ENCODE measurements around the gene ADGRA1.
"Not testable (repeated sequence)": the region's sequence is repeated elsewhere in the genome, so short reads cannot be mapped to it uniquely, and the experiment has no call there.

Gene ADGRA1

GRCh38 chr10:133087679-133088178 is at the start of gene ADGRA1:
Gene ADGRA1 (plus strand): TSS chr10:133087924. CDS start chr10:133088910, 986 bp downstream.
- no peak for DNase-seq

DNA sequence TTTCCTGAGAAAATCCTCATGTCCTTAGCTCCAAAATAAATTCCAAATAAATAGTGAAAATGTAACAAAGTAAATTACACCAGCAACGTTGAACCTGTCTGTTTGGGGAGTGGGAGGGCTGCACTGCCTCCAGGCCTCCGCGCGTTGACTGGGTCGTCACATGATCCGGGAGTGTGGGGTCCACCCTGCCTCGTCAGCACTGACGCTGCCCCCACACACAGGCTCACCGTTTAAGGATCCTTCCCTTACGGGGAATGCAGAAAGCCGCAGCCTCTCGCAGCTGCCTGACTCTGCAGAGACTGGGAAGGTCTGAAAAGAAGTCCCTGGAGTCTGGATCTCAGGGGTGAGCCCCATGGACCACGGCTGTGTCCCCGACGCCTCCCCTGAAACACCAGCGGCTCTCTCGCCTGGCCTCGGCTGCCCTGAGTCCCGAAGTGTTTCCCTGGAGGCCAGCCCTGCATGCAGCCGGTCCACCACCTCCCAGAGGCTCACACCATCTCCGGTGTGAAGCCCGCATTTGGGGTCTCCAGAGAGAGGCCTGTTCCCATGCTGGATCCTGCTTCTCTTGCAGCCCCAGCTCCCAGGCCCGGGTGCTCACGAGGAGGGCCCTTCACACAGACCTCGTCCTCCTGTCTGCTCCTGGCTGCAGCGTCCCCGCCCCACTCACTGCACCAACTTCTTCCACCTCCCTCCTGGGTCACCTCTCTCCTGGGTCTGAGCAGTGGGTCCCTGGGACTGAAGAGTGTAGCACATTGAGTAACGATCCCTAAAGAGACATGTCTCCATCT is 49.5 kb upstream of the ADGRA1 start:
- no peak for DNase-seq

DNA sequence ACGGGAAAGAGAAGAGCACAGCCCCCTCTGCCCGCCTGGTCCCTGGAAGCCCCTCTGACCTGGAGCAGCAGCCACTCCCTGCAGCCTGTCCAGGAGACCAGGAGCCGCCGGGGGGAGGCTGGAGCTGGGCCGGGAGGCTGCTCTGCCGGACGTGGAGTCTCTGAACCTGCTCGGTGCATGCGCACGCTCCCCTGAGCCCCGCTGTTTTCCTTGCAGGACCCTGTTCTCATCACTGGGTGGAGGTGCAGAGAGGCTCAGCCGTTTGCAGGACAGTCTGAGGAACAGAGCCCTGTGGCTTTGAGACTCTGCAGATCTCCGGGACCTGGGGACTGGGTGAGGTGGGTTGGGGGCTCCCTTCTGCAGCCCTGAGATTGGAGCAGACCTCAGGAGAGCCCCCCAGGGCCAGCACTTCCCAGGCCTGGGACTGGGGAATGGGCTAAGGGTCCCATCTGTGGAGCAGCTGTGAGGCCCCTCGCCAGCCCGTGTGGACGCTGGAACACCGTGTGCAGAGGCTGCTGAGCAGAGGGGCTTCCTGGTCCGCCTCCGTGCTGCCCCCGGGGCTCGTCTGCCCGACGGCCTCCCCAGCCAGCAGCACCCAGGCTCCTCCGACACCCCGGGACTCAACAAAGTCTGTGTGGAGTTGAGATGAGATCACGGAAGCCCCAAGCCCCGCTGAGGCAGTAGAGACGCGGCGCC is 48.5 kb upstream of the ADGRA1 start:
- DNase-seq: no peak

DNA sequence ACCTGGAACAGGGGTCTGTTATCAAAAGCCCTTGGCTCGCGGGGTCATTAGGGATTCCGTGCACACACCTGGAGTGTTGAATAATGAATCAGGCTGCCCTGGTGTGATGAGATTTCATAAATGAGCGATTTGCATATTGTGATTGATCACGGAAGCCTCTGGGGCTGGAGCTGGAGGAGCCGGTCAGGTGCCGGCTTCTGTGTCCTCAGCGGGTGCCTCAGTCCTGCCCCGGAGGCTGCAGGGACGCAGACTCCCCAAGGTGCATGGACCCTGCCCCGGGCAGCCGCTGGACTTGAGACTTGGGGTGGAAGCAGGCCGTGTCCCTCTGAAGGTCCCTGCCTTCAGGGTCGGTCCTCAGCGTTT is 47.9 kb upstream of the ADGRA1 start:
- DNase-seq: no peak

DNA sequence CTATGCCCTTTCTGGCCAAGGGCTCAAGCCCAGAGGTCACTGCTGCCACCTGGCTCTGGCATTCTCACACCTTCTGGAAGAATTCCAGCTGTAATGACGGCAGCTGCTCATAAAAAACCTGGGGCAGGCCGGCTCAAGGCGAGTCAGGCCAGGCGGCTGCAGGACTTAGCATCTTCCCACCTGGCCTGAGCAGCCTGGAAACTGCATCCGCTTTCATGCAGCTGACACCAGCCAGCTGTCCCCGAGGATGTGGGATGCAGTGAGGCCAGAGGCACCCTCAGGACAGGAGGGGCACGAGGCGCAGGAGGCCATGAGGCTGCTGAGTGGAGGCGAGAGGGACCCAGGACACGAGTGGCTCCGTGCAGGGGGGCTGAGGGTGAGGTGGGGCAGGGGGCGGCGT is 47.5 kb upstream of the ADGRA1 start:
- no peak for DNase-seq

DNA sequence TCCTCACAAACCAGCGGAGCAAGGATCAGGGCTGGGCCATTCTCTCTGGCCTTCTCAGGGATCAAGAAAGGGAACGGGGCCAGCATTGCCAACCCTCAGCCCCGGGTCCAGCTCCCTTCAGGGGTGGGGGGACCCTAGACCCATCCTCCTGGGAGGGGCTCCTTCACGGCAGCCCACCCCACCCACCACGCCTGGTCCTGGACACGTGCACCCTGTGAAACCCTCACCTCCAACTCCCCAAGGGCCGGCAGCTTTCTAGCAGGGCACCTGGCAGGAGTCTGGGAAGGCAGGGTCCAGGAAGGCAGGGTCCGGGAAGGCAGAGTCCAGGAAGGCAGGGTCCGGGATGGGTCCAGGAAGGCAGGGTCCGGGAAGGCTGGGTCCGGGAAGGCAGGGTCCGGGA is 46.6 kb upstream of the ADGRA1 start:
- no peak for DNase-seq

DNA sequence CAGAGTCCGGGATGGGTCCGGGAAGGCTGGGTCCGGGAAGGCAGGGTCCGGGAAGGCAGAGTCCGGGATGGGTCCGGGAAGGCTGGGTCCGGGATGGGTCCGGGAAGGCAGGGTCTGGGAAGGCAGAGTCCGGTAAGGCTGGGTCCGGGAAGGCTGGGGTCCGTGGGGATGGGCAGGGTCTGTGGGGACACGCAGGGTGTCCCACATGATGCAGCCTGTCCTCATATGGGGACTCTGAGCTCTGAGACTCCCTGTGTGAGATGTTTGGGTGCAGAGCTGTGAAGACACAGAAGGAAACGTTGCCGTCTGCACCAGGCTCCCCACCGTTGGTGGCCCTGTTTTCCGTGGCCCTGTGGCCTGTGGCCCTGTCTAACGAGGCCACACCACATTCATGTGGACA is 45.7 kb upstream of the ADGRA1 start:
- DNase-seq: no peak

- DNase-seq: no peak
Measured at GRCh38 chr10:133042816-133043215, 44.9 kb upstream of the ADGRA1 start.

DNA sequence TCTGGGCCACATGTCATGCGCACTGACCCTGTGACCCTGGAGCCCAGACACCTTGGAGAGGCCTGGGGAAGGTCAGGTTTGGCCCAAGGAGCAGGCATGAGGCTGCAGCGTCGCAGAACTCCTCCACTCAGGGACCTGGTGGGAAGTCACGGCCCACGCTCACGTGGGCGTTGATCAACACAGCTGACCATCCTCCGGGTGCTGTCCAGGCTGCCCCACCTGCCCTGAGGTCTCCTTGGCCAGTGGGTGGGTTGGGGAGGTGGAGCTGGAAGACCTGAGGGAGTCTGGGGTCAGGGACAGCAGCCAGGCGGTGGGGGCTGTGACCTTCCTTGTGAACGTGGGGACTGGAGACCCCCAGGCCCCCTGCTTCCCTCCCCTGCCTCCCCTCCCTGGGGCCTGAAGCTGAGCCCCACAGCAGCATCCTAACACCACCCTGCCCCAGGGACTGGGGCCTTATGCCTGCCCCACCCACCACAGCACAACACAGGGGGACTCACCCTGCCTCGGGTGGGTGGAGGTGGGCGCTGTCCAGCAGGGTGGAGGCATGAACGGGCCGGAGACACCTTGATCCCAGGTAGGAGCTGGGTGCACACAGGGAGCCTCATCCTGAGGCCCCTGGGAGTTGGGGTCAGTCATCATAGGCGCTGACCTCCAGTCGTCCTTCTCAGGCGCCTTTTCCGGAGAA is 44.0 kb upstream of the ADGRA1 start:
- no peak for DNase-seq

DNA sequence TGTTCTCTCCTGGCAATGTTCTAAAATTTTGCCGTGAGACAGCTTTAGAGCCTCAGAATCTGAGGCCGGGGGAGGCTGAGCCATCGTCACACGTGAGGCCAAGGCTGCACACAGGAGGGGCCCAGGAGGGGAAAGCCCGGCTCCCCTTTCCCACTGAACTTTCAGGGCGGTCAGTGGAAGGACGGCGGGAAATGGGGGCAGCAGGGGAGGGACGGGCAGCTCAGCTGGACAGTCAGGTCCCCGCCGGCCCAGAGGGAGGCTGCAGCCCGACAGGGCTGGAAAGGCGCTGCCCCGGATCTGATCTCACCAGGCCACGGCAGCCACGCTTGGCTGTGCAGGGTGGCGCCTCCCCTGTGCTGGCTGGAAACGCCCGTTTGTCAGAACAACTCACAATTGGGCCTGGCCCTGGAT is 43.3 kb upstream of the ADGRA1 start:
- DNase-seq: no peak

DNA sequence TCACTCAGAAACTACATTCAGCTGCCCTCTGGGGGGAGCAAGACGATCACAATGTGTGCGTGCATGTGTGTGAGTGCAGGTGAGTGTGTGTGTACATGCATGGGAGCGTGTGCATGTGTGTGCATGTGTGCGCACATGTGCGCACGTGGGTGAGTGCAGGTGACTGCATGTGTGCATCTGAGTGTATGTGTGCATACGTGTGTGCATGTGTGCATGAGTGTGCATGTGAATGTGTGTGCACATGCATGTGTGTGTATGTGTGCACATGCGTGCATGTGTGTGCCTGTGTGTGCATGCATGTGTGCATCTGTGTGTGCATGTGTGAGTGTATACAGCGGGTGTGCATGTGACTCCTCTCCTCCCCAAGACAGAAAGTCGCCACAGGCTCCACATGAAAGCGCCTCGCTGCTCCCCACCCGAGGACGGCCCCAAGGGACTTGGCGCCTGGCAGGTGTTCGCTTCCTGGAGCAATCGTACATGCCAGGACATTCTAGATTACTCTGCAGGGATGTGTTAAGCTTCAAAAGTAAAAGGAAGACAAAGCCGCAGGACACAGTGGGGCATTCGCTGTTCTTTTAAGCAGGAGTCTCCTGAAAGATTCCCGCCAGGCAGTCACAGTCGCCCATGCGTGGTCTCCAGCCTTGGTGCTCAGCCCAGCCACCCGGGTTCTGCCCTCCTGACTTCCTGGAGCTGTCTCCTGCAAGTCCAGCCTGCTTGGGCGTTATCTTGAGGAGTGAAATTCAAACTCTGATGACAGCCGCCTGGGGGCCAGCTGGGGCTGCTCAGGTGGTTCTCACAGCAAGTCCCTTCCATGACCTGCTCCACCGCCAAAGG is 42.0 kb upstream of the ADGRA1 start:
- no peak for DNase-seq

DNA sequence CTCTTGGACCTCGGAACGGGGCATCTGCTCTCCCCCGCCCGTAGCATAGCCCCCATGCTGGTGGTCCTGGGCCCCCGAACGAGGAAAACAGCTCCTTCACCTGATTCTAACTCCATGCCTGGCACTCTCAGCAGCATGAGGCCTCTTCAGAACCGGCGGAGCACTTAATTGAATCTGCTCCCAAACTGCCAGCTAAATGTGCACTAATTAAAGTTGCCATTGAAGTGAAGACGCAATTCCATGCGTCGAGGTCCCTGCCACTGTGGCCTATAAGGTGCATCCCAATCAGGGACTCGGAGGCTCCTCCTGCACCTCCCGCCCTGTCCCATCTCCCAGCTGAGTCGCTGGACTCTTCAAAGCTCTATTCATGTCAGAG is 41.3 kb upstream of the ADGRA1 start:
- DNase-seq: no peak

GRCh38 chr10:133047526-133048123 is 40.1 kb upstream of the ADGRA1 start:
- no peak for DNase-seq

DNA sequence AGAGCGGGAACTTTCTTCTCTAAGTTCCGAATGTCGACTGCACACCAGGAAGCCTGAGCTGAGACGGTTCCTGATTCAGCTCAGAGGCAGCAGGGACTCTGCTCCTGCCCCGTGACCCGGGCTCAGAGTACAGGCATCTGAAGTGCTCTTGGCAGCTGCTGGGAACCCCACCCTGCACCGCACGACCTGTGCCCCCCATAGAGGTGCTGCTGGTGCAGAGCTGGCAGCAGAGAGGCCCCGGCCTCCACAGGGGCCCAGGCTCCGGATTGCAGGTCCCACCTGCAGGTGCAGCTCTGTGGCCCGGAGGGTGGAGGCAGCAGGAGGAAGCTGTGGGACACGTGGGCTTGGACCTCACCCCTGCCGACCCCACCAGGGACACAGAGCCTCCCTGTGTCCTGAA is 39.5 kb upstream of the ADGRA1 start:
- no peak for DNase-seq

DNA sequence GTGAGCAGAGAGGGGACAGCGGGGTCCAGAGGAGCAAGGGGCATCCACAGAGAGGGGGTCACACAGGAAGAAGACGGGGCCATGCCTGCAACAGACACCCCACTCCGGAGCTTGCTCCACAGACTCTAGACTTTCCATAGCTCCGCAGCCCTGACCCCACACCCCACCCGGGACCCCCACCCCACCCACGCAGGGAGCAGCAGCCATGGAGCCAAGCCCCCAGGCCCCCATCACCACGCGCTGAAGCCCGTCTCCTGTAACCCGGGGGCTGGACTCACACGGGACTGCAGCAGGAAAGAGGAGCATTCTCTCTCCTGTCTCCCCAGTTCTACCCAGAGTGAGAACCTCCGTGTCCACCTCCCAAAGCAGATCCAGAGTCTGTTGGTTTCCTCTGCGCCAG is 38.8 kb upstream of the ADGRA1 start:
- no peak for DNase-seq

DNA sequence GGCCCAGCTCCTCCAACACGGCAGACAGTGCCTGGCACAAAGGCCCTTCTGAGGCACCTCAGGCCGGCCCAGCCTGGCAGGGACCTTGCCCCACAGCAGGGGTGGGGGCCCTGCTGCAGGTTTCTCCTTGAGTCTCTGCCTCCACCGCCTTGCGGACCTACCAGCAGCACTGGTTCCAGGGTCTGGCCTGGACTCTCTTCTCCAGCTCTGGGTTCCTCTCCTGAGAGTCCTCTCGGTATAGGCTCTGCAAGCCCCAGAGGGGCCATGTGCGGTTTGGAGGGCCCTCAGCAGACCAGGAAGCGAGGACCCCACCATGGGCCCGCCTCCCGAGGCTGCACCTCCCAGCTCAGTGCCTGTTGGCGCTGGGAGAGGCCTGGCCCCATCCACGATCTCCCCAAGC is 38.1 kb upstream of the ADGRA1 start:
- DNase-seq: no peak

DNA sequence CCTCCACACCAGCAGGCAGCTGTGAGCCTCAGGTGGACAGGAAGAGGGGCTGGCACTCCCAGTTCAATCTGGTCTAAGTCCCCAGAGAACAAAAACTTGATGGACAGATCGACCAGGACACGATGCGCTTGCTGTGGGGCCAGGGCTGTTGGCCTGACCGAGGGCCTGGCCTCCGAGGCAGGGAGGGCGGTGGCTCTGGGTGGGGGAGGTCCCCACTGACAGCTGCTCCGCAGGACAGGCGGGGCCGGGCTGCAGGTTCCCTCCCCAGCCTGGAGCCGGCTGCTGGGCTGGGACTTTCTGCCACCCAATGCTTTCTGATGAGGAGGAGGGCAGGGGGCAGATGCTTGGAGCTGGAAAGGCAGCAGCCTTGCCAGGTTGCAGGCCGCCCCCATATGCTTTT is 37.4 kb upstream of the ADGRA1 start:
- DNase-seq: no peak

- DNase-seq: no peak
Measured at GRCh38 chr10:133052076-133052475, 35.6 kb upstream of the ADGRA1 start.

- not testable (repeated sequence) for DNase-seq
Measured at GRCh38 chr10:133053527-133054133, 34.1 kb upstream of the ADGRA1 start.

DNA sequence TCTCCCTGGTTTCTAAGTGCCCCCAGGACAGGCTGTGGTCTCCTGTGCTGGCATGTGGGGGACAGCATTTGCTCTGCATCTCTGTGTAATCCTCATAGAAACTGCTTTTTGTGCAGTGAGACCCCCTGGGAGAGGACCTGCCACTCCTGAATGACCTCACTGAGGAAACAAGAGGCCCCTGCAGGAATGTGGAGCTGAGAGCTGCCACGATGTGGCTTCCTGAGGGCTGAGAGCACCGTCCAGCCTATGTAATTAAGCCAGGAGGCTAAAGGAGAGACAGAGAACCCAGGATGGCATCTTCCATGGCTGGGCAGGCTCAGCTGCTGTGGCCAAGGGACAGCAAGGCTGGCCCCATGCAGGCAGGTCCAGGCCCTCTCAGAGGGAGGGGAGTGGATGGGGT is 32.3 kb upstream of the ADGRA1 start:
- DNase-seq: no peak

- no peak for DNase-seq
Measured at GRCh38 chr10:133056001-133056400, 31.7 kb upstream of the ADGRA1 start.

DNA sequence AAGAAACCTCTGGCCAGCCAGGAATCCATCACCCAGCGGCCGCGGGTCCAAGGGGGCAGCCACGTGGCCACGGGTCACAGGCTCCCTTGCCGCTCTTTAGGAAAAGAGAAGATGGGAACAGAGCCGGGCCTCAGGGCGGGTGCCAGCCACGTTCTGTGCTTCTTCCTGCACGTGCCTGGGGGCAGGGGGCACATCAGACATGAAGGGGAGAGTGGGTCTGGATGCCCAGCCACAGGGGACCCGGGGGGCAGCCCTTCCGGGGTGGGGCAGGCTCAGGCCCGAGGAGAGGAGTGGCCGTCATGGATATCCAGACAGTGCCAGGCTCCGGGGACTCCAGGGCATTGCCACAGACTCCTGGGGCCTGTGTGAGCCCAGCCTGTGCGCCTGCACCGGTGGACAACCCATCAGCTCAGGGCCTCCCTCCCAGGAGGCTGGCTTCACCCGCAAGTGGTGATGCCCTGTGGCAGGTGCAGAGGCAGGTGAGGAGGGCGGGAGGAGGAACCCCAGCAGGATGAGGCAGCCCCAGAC is 31.0 kb upstream of the ADGRA1 start:
- no peak for DNase-seq
